GM18907 (cell line): ENCODE measurements around the gene RASAL1.

ENCODE experiments used
- ATAC-seq: cut with Tn5 transposase; IDR thresholded peaks from one replicate; pipeline ENCODE4 v1.9.1; 2021; ENCODE audit warnings: mild to moderate bottlenecking, moderate library complexity; ENCODE audit not compliant: unreplicated experiment

The RASAL1 gene

DNA sequence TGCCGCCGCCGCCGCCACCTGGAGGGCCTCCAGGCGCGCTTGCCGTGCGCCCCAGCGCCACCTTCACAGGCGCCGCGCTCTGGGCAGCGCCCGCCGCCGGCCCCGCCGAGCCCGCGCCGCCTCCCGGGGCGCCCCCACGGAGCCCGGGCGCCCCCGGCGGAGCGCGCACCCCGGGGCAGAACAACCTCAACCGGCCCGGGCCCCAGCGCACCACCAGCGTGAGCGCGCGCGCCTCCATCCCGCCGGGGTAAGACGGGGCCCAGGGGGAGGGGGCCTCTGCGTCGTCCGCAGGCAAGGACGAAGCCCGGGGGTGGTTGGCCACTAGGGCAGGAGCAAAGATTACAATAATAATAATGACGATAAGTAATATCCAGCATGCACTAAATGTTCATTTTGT is 57.7 kb downstream of the RASAL1 start:
- no peak for ATAC-seq

GRCh38 chr12:113077057-113077858 is 58.3 kb downstream of the RASAL1 start:
- ATAC-seq = no peak

GRCh38 chr12:113075137-113075683 is 60.4 kb downstream of the RASAL1 start:
- ATAC-seq = peak; percentile 90

DNA sequence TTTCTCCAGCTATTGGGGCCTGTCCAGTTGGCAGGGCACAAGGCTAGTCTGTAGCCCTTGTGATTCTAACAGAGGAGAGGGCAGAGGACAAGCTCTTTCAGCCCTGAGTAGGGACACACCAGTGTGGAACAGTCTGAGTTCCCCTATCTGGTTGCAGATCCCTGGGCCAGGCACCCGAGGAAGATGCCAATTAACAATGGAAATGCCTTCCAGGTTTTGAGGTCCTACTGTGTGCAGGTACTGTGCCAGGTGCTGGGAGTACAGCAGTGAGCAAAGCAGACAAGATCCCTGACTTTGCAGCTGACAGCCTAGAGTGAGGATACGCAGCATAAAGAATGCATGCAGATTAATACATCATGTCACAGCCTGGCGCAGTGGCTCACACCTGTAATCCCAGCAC is 62.0 kb downstream of the RASAL1 start:
- no peak for ATAC-seq

DNA sequence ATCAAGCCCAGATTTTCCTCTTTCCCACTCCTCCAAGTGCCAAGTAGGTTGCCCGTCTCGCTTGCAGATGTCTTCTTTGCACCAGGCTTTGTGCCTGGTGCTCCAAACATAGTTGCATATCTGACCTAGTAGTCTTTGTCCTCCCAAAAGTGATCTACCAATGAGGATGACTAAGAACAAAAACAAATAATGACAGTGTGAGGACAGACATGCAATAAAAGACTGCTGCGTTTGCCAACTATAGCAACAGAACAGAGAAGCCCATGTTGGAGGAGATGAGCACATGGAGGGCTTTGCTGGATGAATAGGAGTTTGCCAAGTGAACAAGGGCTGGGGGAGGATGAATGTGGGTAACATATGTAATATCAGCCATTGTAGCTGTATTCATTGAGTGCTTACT is 63.4 kb downstream of the RASAL1 start:
- ATAC-seq = no peak

GRCh38 chr12:113071135-113072112 is 64.1 kb downstream of the RASAL1 start:
- ATAC-seq = no peak

- no peak for ATAC-seq
Observed at GRCh38 chr12:113070117-113070906, 65.2 kb downstream of the RASAL1 start.

DNA sequence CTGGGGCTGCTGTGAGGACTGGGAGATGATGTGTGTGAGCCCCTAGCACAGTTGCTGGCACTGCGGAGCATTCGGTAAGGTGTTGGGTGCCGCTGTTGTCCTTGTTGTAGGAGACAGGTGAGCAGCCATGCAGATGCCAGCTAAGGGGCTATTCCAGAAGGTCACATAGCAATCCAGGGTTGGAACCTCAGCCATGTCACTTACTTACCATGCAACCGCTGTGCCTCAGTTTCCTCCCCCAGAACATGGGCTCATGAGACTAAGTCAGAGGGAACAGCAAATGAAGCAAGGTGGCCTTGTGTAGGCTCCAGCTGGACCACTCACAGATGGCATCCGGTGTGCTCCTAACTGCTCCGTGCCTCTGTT is 65.8 kb downstream of the RASAL1 start:
- ATAC-seq = no peak

GRCh38 chr12:113069149-113069548 is 66.4 kb downstream of the RASAL1 start:
- no peak for ATAC-seq

DNA sequence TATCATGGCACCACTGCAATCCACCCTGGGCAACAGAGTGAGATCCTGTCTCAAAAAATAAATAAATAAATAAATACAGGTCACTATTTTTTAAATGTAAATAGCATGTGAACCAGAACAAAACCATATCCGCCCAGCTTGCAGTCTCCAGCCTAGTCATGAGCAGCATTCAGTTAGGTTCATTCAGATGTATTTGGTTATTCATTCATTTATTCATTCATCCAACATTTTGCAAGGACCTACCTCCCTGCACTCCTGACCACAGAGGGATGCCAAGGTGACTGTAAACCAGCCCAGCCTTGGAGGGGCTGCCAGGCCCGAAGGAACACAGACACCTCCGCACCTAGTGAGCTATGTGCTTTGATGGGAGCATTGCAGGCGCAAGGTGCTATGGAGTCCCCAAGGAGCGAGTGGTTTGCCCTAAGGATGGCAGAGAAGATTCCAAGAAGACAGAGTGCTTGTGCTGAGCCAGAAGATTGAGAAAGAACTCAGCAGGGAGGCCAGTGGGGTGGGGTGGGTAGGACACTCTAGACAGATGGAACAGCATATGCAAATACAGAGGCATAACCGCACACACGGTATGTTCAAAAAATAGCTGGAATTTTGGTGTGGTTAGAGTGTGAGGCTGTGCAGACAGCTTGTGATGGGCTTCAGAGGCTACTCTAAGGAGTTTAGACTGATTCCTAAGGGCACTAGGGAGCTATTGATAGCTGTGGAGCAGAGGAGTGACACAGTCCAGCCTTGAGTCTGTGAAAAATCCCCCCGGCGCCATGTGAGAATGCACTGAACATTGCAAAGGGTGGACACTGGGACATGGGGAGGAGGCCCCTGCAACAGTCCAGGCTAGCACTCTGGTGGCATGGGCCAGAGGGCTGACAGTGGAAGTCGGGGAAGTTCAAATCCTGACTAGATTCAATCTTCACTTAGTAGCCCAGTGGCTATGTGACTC is 67.3 kb downstream of the RASAL1 start:
- ATAC-seq = no peak

- no peak for ATAC-seq
Observed at GRCh38 chr12:113066813-113067400, 68.7 kb downstream of the RASAL1 start.

GRCh38 chr12:113065126-113066007 is 70.2 kb downstream of the RASAL1 start:
- ATAC-seq = no peak

DNA sequence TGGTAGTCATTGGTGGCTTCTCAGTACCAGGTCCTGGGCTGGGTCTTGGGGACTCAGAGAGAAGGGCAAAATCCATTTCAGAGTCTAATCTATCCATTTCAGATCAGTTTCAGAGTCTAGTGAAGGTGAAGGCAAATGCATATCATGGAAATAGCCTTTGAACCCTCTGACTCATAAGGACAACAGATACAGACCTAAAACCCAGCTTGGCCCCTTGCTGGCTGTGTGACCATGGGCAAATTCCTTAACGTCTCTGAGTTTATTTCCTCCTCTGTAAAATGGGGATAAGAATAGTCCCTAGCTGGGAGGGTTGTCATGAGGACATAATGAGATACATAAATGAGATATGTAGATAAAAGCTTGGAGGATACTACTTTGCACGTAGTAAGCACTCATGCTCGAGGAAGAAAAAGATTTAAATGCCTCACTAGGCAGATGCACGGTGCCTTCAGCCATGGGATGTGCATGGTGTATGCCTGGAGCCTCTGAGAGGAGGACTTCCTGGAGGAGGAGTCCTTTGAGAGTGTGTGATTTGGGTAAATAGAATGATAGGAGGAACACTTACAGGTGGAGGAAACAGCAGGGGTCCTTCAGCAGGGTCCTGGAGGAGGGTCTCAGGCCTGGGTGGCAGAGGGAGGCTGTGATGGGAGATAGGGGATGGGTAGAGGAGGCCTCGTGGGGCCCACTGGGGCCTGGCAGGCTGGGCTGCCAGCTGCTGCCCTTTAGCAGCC is 71.0 kb downstream of the RASAL1 start:
- ATAC-seq = no peak

- ATAC-seq = no peak
Observed at GRCh38 chr12:113063396-113064350, 71.9 kb downstream of the RASAL1 start.

DNA sequence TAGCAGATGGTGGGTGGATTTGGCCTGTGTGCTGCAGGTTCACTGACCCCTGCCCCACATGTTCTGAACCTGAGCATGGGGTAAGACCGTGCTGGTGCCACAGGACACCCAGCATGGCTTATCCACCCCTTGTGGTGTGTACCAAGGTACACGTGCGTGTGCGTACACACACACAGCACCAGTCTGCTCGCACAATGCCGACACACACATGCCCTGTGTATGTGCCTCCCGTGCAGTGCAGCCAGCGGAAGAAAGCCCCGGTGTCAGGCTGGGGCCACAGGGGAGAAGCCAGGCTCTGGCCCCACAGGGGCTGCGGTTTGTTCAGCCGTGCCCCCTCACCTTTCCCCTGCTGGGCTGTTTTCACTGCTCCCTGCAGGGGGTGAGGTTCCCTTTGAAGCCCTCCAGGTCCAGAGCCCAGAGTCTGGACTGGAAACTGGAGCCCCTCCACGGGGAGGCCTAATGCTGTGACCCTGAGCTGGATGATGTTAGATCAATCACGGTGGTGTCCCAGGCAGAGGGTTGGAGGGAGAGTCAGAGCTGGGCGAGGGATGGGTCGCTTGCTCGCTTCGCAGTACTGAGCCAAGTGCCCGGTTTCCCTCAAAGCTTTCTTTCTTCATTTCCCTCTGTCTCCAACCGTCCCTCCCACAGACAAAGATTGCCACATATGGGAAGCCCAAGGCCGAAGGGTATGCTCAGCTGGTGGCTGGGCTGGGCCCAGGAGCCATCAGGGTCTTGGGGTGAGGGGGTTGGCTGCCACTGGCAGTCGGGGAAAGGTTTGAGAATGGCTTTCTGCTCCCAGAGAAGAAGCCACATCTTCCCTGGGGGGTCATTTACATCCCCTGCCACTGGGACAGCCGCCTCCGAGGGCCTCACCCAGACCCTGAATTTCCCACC is 72.8 kb downstream of the RASAL1 start:
- ATAC-seq = no peak
